Measurements from ENCODE around the gene NUDT7. TPM values are rescaled to one million over a fixed set of nuclear protein-coding genes. Genes with fewer than 3 reads are reported as not detected.

NUDT7 gene
- total and polyA plus RNA-seq, 9 of the 15 experiments (the other 6 are each of a cell fraction or from before 2014, with no cell fraction given) = 5.6 to 24.2 (median 10.5) TPM

- TF ChIP-seq CHD7 (IDR thresholded peaks at IDR 0.05; ENCODE audit: low read depth, low read length) = peak; percentile 98
Observed at GRCh38 chr16:77788181-77789084, 66.1 kb downstream of the NUDT7 start, which contains the start of gene VAT1L (continued).

All from K562 (cell line).